SK-N-SH treated with all-trans-retinoic acid at 6 μM for 48 hours (cell line): Measurements from ENCODE around the gene YIPF2.

ENCODE experiments used
- ESRRG ChIP-seq: fragments of 250-450 bp; sonication (Bioruptor Pico); IDR thresholded peaks from 2 replicates; pipeline ENCODE4 v1.6.1; 2021; ENCODE audit warnings: mild to moderate bottlenecking
- RARB ChIP-seq: fragments of 250-450 bp; sonication (Bioruptor Pico); IDR thresholded peaks from 2 replicates; pipeline ENCODE4 v1.8.0; 2021; ENCODE audit warnings: mild to moderate bottlenecking, moderate library complexity
- SNAI2 ChIP-seq: fragments of 250-450 bp; sonication (Bioruptor Pico); IDR thresholded peaks from 2 replicates; pipeline ENCODE4 v1.5.0; 2020; ENCODE audit warnings: mild to moderate bottlenecking, moderate library complexity
- ZC3H10 ChIP-seq: fragments of 250-450 bp; sonication (Bioruptor Pico); IDR thresholded peaks from 2 replicates; pipeline ENCODE4 v1.5.1; 2021; ENCODE audit warnings: mild to moderate bottlenecking, moderate library complexity
- ZFP3 ChIP-seq: fragments of 250-450 bp; sonication (Bioruptor Pico); IDR thresholded peaks from 2 replicates; pipeline ENCODE4 v1.5.0; 2020; ENCODE audit warnings: mild to moderate bottlenecking, moderate library complexity
- ZNF565 ChIP-seq: fragments of 450-650 bp; formaldehyde crosslinking; conservative IDR thresholded peaks from 2 replicates; pipeline ENCODE4 v1.5.0; 2020; ENCODE audit warnings: low read depth, mild to moderate bottlenecking, moderate library complexity
- TF ChIP-seq, protein P1 (sequence below): fragments of 250-450 bp; sonication (Bioruptor Pico); IDR thresholded peaks from 2 replicates; pipeline ENCODE4 v1.8.0; 2020; ENCODE audit warnings: mild to moderate bottlenecking, moderate library complexity, borderline replicate concordance
- TF ChIP-seq, protein P2 (sequence below): fragments of 250-450 bp; sonication (Bioruptor Pico); IDR thresholded peaks from 2 replicates; pipeline ENCODE4 v1.5.1; 2021; ENCODE audit warnings: mild to moderate bottlenecking, moderate library complexity
- TF ChIP-seq, protein P3 (sequence below): fragments of 250-450 bp; sonication (Bioruptor Pico); IDR thresholded peaks from 2 replicates; pipeline ENCODE4 v1.5.1; 2020; ENCODE audit warnings: low read depth, mild to moderate bottlenecking, moderate library complexity

DNA sequence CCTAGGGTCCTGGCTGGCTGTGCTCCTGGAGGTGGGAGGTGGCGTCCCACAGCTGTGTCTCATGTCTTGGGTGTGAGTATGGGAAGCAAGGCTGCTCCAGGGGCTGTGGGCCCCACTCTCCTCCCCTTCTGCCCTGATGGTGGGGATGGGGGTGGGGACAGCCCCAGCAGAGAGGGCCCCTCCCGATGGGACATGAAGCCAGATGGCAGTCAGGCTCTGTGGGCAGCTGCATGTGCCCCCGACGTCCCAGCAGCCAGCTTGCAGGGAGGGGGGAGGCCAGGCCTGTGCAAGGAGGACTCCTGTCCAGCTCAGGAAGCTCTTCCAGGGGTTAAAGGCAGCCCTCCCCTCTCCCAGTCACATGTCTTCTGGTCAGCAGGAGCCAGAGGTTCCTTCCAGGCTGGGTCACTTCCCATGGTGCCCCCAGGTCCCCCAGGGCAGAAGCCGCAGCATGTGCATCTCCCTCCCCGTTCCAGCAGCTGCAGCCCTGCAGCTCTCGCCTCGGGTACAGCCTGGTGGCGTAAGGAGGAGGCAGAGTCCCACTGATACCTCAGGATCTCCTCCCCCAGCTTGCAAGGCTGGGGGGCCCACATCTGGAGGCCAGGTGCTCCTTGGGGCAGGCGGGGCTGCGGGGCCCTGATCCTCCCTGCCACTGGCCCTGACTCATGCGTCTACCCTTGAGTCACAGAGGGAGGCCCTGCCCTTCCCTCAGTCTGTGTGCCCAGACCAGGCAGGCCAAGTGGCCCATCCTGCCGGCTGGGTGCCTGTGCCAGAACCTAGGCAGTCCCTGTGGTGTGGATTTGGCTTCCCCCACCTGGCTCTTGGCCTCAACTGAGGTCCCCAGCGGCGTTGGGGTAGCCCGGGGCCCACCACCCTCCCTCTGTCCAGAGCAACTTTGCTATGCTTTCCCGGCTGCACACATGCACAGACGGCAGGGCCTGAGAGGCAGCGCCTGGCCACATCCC lies 13.0 kb downstream of the YIPF2 start:
- TF ChIP-seq, protein P1, sequence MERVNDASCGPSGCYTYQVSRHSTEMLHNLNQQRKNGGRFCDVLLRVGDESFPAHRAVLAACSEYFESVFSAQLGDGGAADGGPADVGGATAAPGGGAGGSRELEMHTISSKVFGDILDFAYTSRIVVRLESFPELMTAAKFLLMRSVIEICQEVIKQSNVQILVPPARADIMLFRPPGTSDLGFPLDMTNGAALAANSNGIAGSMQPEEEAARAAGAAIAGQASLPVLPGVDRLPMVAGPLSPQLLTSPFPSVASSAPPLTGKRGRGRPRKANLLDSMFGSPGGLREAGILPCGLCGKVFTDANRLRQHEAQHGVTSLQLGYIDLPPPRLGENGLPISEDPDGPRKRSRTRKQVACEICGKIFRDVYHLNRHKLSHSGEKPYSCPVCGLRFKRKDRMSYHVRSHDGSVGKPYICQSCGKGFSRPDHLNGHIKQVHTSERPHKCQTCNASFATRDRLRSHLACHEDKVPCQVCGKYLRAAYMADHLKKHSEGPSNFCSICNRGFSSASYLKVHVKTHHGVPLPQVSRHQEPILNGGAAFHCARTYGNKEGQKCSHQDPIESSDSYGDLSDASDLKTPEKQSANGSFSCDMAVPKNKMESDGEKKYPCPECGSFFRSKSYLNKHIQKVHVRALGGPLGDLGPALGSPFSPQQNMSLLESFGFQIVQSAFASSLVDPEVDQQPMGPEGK (CRISPR knock-in tag), result peak; percentile 72; the same call in 1 of the 2 replicates
- TF ChIP-seq ZFP3 (CRISPR knock-in tag) (no peak), RARB (no peak), ESRRG (CRISPR knock-in tag) (no peak), ZNF565 (CRISPR knock-in tag) (no peak), SNAI2 (no peak), ZC3H10 (CRISPR knock-in tag) (no peak)
- TF ChIP-seq, protein P2, sequence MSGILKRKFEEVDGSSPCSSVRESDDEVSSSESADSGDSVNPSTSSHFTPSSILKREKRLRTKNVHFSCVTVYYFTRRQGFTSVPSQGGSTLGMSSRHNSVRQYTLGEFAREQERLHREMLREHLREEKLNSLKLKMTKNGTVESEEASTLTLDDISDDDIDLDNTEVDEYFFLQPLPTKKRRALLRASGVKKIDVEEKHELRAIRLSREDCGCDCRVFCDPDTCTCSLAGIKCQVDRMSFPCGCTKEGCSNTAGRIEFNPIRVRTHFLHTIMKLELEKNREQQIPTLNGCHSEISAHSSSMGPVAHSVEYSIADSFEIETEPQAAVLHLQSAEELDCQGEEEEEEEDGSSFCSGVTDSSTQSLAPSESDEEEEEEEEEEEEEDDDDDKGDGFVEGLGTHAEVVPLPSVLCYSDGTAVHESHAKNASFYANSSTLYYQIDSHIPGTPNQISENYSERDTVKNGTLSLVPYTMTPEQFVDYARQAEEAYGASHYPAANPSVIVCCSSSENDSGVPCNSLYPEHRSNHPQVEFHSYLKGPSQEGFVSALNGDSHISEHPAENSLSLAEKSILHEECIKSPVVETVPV, result no peak
- TF ChIP-seq, protein P3, sequence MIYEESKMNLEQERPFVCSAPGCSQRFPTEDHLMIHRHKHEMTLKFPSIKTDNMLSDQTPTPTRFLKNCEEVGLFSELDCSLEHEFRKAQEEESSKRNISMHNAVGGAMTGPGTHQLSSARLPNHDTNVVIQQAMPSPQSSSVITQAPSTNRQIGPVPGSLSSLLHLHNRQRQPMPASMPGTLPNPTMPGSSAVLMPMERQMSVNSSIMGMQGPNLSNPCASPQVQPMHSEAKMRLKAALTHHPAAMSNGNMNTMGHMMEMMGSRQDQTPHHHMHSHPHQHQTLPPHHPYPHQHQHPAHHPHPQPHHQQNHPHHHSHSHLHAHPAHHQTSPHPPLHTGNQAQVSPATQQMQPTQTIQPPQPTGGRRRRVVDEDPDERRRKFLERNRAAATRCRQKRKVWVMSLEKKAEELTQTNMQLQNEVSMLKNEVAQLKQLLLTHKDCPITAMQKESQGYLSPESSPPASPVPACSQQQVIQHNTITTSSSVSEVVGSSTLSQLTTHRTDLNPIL (CRISPR knock-in tag), result no peak
